Measurements from ENCODE around the gene RAD18. TPM values are rescaled to one million over a fixed set of nuclear protein-coding genes. Genes with fewer than 3 reads are reported as not detected.

The RAD18 gene
- total RNA-seq, 1 experiment from 2014 or later, result 42.5 TPM

DNA sequence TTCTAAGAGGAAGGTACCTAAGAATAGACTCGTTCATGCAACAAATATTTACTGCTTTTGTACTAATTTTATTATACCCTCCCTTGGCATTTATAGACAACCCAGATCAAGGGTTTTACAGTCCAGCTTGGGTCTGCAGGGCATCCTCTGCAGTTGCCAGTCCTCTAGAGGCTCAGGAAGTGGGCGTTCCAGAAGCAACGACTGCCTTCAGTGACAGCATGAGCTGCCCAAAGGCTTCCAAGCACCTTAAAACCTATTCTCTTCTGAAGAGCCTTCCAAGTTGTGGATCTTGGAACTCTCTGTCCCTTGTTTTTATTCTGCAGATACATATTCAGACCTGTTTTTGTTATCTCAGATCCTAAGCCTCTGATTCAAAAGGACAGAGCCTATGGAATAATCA is 95.6 kb downstream of the RAD18 start:
- Histone ChIP-seq H3K4me1 (ENCODE audit: insufficient read depth, low read length, poor library complexity, severe bottlenecking) (no peaks in the 10 kb centered on the region), H3K27ac (ENCODE audit: low read depth, low read length, poor library complexity, severe bottlenecking) (no peak overlapping the region), H3K4me3 (ENCODE audit: low read depth, low read length, poor library complexity, severe bottlenecking) (no peak overlapping the region), H3K9me3 (ENCODE audit: low read depth, low read length, poor library complexity, severe bottlenecking) (no peaks in the 10 kb centered on the region), H3K36me3 (ENCODE audit: insufficient read depth, low read length, poor library complexity, severe bottlenecking) (no peaks in the 10 kb centered on the region), H3K27me3 (replicated peaks; ENCODE audit: insufficient read depth, low read depth, low read length, poor library complexity) (no peaks in the 10 kb centered on the region)
- POLR2A ChIA-PET (ENCODE audit: low non-redundant PET), result no interaction called here
- BruUV-seq (replicated peaks), result no TSS peak
- intact Hi-C loops (cut with micrococcal nuclease; ENCODE audit: unreplicated experiment), result no loop called here
- CTCF ChIA-PET, result no interaction called here
- no peak for TF ChIP-seq EZH2 (IDR thresholded peaks at IDR 0.05; ENCODE audit: borderline replicate concordance, low read depth, low read length, poor library complexity, severe bottlenecking)
- TF ChIP-seq, protein P1, sequence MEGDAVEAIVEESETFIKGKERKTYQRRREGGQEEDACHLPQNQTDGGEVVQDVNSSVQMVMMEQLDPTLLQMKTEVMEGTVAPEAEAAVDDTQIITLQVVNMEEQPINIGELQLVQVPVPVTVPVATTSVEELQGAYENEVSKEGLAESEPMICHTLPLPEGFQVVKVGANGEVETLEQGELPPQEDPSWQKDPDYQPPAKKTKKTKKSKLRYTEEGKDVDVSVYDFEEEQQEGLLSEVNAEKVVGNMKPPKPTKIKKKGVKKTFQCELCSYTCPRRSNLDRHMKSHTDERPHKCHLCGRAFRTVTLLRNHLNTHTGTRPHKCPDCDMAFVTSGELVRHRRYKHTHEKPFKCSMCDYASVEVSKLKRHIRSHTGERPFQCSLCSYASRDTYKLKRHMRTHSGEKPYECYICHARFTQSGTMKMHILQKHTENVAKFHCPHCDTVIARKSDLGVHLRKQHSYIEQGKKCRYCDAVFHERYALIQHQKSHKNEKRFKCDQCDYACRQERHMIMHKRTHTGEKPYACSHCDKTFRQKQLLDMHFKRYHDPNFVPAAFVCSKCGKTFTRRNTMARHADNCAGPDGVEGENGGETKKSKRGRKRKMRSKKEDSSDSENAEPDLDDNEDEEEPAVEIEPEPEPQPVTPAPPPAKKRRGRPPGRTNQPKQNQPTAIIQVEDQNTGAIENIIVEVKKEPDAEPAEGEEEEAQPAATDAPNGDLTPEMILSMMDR (conservative IDR thresholded peaks at IDR 0.05; ENCODE audit: low read depth, low read length), result no peak
- no peak for DNase-seq (ENCODE audit: low spot score)

DNA sequence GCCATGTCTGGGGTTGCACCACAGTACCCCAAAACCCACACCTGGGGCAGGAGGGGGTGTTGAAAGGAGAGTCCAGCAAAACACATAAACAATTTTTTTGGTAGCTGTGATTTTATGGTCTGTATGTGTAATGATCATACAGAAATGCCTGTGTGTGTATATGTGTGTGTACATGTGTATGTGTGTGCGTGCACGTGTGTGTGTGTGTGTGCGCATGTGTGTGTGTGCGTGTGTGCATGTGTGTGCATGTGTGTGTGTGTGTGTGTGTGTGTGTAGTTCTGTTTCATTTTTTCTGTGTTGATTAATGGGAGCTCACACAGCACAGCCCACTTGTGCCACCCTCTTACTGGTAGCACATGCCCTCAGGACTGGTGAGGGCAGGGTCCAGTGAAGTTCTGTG is 97.6 kb downstream of the RAD18 start:
- TF ChIP-seq EZH2 (IDR thresholded peaks at IDR 0.05; ENCODE audit: borderline replicate concordance, low read depth, low read length, poor library complexity, severe bottlenecking), result no peak
- TF ChIP-seq, protein P1 (conservative IDR thresholded peaks at IDR 0.05; ENCODE audit: low read depth, low read length), result no peak
- no peak overlapping the region for H3K4me3 ChIP-seq (ENCODE audit: low read depth, low read length, poor library complexity, severe bottlenecking)
- H3K27me3 ChIP-seq (replicated peaks; ENCODE audit: insufficient read depth, low read depth, low read length, poor library complexity), result no peaks in the 10 kb centered on the region
- ChIA-PET CTCF (no interaction called here), POLR2A (ENCODE audit: low non-redundant PET) (no interaction called here)
- BruUV-seq (replicated peaks), result no TSS peak
- intact Hi-C loops (cut with micrococcal nuclease; ENCODE audit: unreplicated experiment), result no loop called here
- DNase-seq (ENCODE audit: low spot score), result no peak
- no peak overlapping the region for H3K27ac ChIP-seq (ENCODE audit: low read depth, low read length, poor library complexity, severe bottlenecking)
- H3K36me3 ChIP-seq (ENCODE audit: insufficient read depth, low read length, poor library complexity, severe bottlenecking), result no peaks in the 10 kb centered on the region
- H3K9me3 ChIP-seq (ENCODE audit: low read depth, low read length, poor library complexity, severe bottlenecking), result no peaks in the 10 kb centered on the region
- no peaks in the 10 kb centered on the region for H3K4me1 ChIP-seq (ENCODE audit: insufficient read depth, low read length, poor library complexity, severe bottlenecking)

DNA sequence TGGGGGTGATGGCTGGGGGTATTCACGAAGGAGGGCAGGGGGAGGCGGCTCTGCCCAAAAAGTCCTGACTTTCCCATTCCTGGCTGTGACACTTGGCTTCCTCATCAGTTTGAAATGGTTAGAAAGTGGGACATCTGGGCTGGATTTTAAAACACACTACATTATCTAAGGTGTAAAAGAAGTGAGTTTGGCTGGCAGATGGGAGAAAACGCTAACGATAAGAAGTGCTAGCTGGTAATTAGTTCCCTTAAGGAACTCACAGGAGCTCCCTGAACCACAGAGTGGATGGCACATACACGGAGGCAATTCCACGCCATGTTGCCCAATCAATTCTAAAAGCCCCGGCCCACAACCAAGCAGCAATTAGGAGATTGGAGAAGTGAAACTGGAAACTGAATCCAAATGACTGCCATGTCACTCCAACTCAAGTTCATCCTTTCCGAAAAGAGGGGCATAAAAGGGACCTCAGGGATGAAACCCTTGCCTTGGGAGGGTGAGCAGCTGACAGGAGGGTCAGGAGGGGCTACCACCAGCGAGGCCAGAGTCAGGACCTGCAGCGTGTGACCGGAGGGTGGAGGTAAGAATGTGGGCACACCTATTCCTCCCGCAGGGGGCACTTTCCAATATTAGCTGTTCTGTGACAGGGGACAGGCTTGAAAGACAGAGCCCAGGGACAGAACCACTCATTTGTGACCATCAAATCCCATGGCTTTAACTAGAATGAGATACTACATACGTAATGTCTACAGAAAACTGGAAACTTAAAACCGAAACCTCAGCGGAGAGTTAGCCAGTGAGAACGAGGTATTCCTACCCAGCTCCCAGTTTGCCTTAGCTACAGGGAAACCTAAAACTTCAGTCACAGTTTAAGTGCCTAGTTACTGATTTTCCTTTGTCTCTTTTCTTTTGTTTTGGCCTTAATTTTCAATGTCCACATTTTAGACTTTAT is 98.6 kb downstream of the RAD18 start:
- TF ChIP-seq, protein P1 (conservative IDR thresholded peaks at IDR 0.05; ENCODE audit: low read depth, low read length), result no peak
- no peak for TF ChIP-seq EZH2 (IDR thresholded peaks at IDR 0.05; ENCODE audit: borderline replicate concordance, low read depth, low read length, poor library complexity, severe bottlenecking)
- no peak overlapping the region for H3K27ac ChIP-seq (ENCODE audit: low read depth, low read length, poor library complexity, severe bottlenecking)
- DNase-seq (ENCODE audit: low spot score), result no peak
- intact Hi-C loops (cut with micrococcal nuclease; ENCODE audit: unreplicated experiment), result no loop called here
- BruUV-seq (replicated peaks), result no TSS peak
- ChIA-PET POLR2A (ENCODE audit: low non-redundant PET) (no interaction called here), CTCF (no interaction called here)
- no peaks in the 10 kb centered on the region for H3K4me1 ChIP-seq (ENCODE audit: insufficient read depth, low read length, poor library complexity, severe bottlenecking)
- H3K4me3 ChIP-seq (ENCODE audit: low read depth, low read length, poor library complexity, severe bottlenecking), result no peak overlapping the region
- no peaks in the 10 kb centered on the region for H3K27me3 ChIP-seq (replicated peaks; ENCODE audit: insufficient read depth, low read depth, low read length, poor library complexity)
- H3K36me3 ChIP-seq (ENCODE audit: insufficient read depth, low read length, poor library complexity, severe bottlenecking), result no peaks in the 10 kb centered on the region
- H3K9me3 ChIP-seq (ENCODE audit: low read depth, low read length, poor library complexity, severe bottlenecking), result no peaks in the 10 kb centered on the region
